ENCODE results near the gene IP6K1. TPM values are rescaled to one million over a fixed set of nuclear protein-coding genes. Genes with fewer than 3 reads are reported as not detected.

IP6K1 gene
- total RNA-seq, 1 experiment from 2014 or later = 32.2 TPM

- DNase-seq (ENCODE audit: low spot score) = no peak
- peaks cover 19% of the 10 kb centered on the region for H3K27me3 Mint-ChIP-seq (ENCODE audit: low read depth)
- TF ChIP-seq HMGA2 (CRISPR knock-in tag; IDR thresholded peaks at IDR 0.05) = no peak
- no peak for TF ChIP-seq FOXJ3 (CRISPR knock-in tag; IDR thresholded peaks at IDR 0.05; ENCODE audit: borderline replicate concordance)
- no peak for TF ChIP-seq AFF4 (CRISPR knock-in tag; IDR thresholded peaks at IDR 0.05; ENCODE audit: borderline replicate concordance)
- no peak for TF ChIP-seq GTF2I (CRISPR knock-in tag; conservative IDR thresholded peaks at IDR 0.05)
- no peak for TF ChIP-seq ZNF532 (CRISPR knock-in tag; IDR thresholded peaks at IDR 0.05; ENCODE audit: borderline replicate concordance)
- TF ChIP-seq ZNF416 (CRISPR knock-in tag; IDR thresholded peaks at IDR 0.05) = no peak
- no peak for TF ChIP-seq ZNF396 (CRISPR knock-in tag; IDR thresholded peaks at IDR 0.05; ENCODE audit: borderline replicate concordance)
- no peak for TF ChIP-seq ZMAT4 (CRISPR knock-in tag; IDR thresholded peaks at IDR 0.05)
- no peak for TF ChIP-seq FOXK1 (CRISPR knock-in tag; IDR thresholded peaks at IDR 0.05)
- TF ChIP-seq SMAD3 (CRISPR knock-in tag; IDR thresholded peaks at IDR 0.05; ENCODE audit: borderline replicate concordance) = no peak
- no peak for TF ChIP-seq ZNF425 (CRISPR knock-in tag; conservative IDR thresholded peaks at IDR 0.05)
- TF ChIP-seq ZBTB21 (CRISPR knock-in tag; IDR thresholded peaks at IDR 0.05; ENCODE audit: borderline replicate concordance) = no peak
- TF ChIP-seq E2F5 (CRISPR knock-in tag; IDR thresholded peaks at IDR 0.05) = no peak
- no peak overlapping the region for H3K4me3 Mint-ChIP-seq
- peaks cover 10% of the 10 kb centered on the region for H3K36me3 Mint-ChIP-seq
- H3K27ac Mint-ChIP-seq = no peak overlapping the region
- CTCF ChIA-PET = interaction anchor here (3.5 kb wide), 1 partner anchor 14 kb away, joined by 36 read pairs; the partner anchor contains the start of genes CDHR4 and INKA1
- POLR2A ChIA-PET = no interaction called here
- H3K4me1 Mint-ChIP-seq = peaks cover 20% of the 10 kb centered on the region
- ATAC-seq = no peak
- no peaks in the 10 kb centered on the region for H3K9me3 Mint-ChIP-seq
These were observed 1.7 kb upstream of the IP6K1 start for GRCh38 chr3:49788056-49788455.

GRCh38 chr3:49787536-49787935, 1.2 kb upstream of the IP6K1 start:
- ChIA-PET CTCF (interaction anchor here (1.6 to 3.5 kb wide), 2 partner anchors 14 to 123 kb away, joined by 4 to 36 read pairs; partner anchors contain the start of genes CDHR4 and INKA1), POLR2A (interaction anchor here (0.5 to 1.7 kb wide), 2 partner anchors 69 to 142 kb away, joined by 3 to 6 read pairs; no protein-coding TSS in a partner anchor)
- ATAC-seq = no peak
- TF ChIP-seq ZNF423 (CRISPR knock-in tag; IDR thresholded peaks at IDR 0.05) = no peak
- TF ChIP-seq MAX (CRISPR knock-in tag; IDR thresholded peaks at IDR 0.05) = no peak
- peaks cover 10% of the 10 kb centered on the region for H3K36me3 Mint-ChIP-seq
- H3K27ac Mint-ChIP-seq = no peak overlapping the region
- peaks cover 19% of the 10 kb centered on the region for H3K27me3 Mint-ChIP-seq (ENCODE audit: low read depth)
- H3K9me3 Mint-ChIP-seq = no peaks in the 10 kb centered on the region
- peaks cover 20% of the 10 kb centered on the region for H3K4me1 Mint-ChIP-seq
- DNase-seq (ENCODE audit: low spot score) = no peak
- no peak overlapping the region for H3K4me3 Mint-ChIP-seq
